Activated naive CD8-positive, alpha-beta T cell treated with anti-CD3 and anti-CD28 coated beads for 36 hours (primary cell): ENCODE results near the gene PKP1. TPM values are rescaled to one million over a fixed set of nuclear protein-coding genes. Genes with fewer than 3 reads are reported as not detected.

Source experiments
- DNase-seq: peaks from one replicate; pipeline ENCODE4 v3.0.0; 2021
- H3K27ac Mint-ChIP-seq: one replicate; pipeline ENCODE4 v1.8.0; 2022; ENCODE audit warnings: mild to moderate bottlenecking, moderate library complexity, mixed read lengths
- H3K27me3 Mint-ChIP-seq: one replicate; pipeline ENCODE4 v1.8.0; 2022; ENCODE audit warnings: mild to moderate bottlenecking, mixed read lengths
- H3K36me3 Mint-ChIP-seq: one replicate; pipeline ENCODE4 v1.8.0; 2021; ENCODE audit warnings: mild to moderate bottlenecking, mixed read lengths
- H3K4me1 Mint-ChIP-seq: one replicate; pipeline ENCODE4 v1.8.0; 2021; ENCODE audit warnings: mixed read lengths
- H3K4me3 Mint-ChIP-seq: one replicate; pipeline ENCODE4 v1.8.0; 2022; ENCODE audit warnings: mild to moderate bottlenecking, moderate library complexity, mixed read lengths
- H3K9me3 Mint-ChIP-seq: one replicate; pipeline ENCODE4 v1.8.0; 2022; ENCODE audit warnings: mixed read lengths
- total RNA-seq, 2 experiments: library from RNA; stranded (reverse); gene quantifications; one replicate each; pipeline ENCODE4 v1.2.3, GENCODE V29; 2021

The PKP1 gene
- total RNA-seq, 2 experiments from 2014 or later: 0.04 to 0.06 TPM

DNA sequence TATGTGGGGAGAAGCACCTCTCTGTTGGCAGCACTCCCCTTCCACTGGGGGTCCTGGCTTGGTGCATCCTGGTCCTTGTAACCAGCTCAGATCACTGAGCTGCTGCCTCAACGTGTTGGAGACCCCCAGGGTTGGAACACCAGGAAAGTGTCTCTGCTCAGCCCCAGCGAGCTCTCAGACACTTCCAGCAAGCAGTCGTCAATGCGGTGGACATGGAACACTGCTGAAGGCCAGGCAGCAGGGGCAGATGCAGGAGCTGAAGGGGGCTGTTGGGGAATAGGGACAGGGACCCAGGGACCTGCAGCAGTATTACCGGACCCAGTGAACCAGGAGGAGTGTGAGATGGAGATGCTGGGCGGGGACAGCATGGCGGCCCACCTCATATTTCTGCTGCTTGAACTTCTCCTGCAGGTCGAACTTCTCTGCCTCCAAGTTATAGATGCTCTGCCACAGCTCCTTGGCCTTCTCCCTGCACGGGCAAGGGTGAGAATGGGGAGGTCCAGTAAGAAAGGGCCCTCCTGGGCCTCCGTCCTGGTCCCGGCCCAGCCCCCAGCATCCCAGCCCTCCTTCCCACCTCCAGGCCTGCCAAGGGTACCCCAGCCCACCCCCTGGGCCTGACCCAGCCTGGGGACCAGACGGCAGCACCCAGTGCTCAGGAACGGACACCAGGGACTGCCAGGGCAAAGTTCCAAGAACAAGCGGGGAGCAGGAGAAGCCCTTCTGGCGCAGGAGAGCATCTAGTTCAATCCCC lies 77.8 kb downstream of the PKP1 start:
- H3K4me3 Mint-ChIP-seq: no peak overlapping the region
- no peaks in the 10 kb centered on the region for H3K36me3 Mint-ChIP-seq
- DNase-seq: no peak
- H3K4me1 Mint-ChIP-seq: no peaks in the 10 kb centered on the region
- H3K9me3 Mint-ChIP-seq: no peaks in the 10 kb centered on the region
- H3K27ac Mint-ChIP-seq: no peak overlapping the region
- H3K27me3 Mint-ChIP-seq: peaks cover 16% of the 10 kb centered on the region

GRCh38 chr1:201361652-201362504 lies 78.6 kb downstream of the PKP1 start:
- Mint-ChIP-seq H3K9me3 (no peaks in the 10 kb centered on the region), H3K27me3 (peaks cover 16% of the 10 kb centered on the region), H3K27ac (no peak overlapping the region), H3K4me1 (no peaks in the 10 kb centered on the region), H3K36me3 (no peaks in the 10 kb centered on the region), H3K4me3 (no peak overlapping the region)
- peak; percentile 30 for DNase-seq

GRCh38 chr1:201362906-201363305 lies 79.6 kb downstream of the PKP1 start:
- H3K27ac Mint-ChIP-seq: no peak overlapping the region
- no peak overlapping the region for H3K4me3 Mint-ChIP-seq

GRCh38 chr1:201363467-201363866 lies 80.2 kb downstream of the PKP1 start:
- no peak overlapping the region for H3K4me3 Mint-ChIP-seq
- no peaks in the 10 kb centered on the region for H3K9me3 Mint-ChIP-seq
- no peak overlapping the region for H3K27ac Mint-ChIP-seq

More at GRCh38 chr1:201362906-201363305, 79.6 kb downstream of the PKP1 start:
- no peak for DNase-seq
- no peaks in the 10 kb centered on the region for H3K4me1 Mint-ChIP-seq
- no peaks in the 10 kb centered on the region for H3K9me3 Mint-ChIP-seq
- peaks cover 16% of the 10 kb centered on the region for H3K27me3 Mint-ChIP-seq
- H3K36me3 Mint-ChIP-seq: no peaks in the 10 kb centered on the region

GRCh38 chr1:201364808-201365105 lies 81.5 kb downstream of the PKP1 start:
- Mint-ChIP-seq H3K36me3 (no peaks in the 10 kb centered on the region), H3K27ac (no peak overlapping the region), H3K27me3 (peaks cover 21% of the 10 kb centered on the region), H3K4me3 (no peak overlapping the region), H3K4me1 (no peaks in the 10 kb centered on the region), H3K9me3 (no peaks in the 10 kb centered on the region)
- DNase-seq: no peak

More at GRCh38 chr1:201363467-201363866, 80.2 kb downstream of the PKP1 start:
- no peaks in the 10 kb centered on the region for H3K4me1 Mint-ChIP-seq
- no peak for DNase-seq
- H3K36me3 Mint-ChIP-seq: no peaks in the 10 kb centered on the region
- H3K27me3 Mint-ChIP-seq: peaks cover 16% of the 10 kb centered on the region

GRCh38 chr1:201365251-201365650 lies 81.9 kb downstream of the PKP1 start:
- H3K27ac Mint-ChIP-seq: no peak overlapping the region
- DNase-seq: no peak
- no peak overlapping the region for H3K4me3 Mint-ChIP-seq
- no peaks in the 10 kb centered on the region for H3K9me3 Mint-ChIP-seq
- H3K27me3 Mint-ChIP-seq: peaks cover 23% of the 10 kb centered on the region
- H3K36me3 Mint-ChIP-seq: no peaks in the 10 kb centered on the region
- no peaks in the 10 kb centered on the region for H3K4me1 Mint-ChIP-seq

GRCh38 chr1:201366696-201367095 lies 83.4 kb downstream of the PKP1 start:
- no peak for DNase-seq
- Mint-ChIP-seq H3K9me3 (no peaks in the 10 kb centered on the region), H3K27me3 (peaks cover 25% of the 10 kb centered on the region), H3K4me1 (no peaks in the 10 kb centered on the region), H3K27ac (no peak overlapping the region), H3K4me3 (no peak overlapping the region), H3K36me3 (no peaks in the 10 kb centered on the region)

GRCh38 chr1:201369209-201369608 lies 85.9 kb downstream of the PKP1 start:
- no peak for DNase-seq
- Mint-ChIP-seq H3K4me1 (no peaks in the 10 kb centered on the region), H3K9me3 (no peaks in the 10 kb centered on the region), H3K27me3 (peaks cover 19% of the 10 kb centered on the region), H3K4me3 (no peak overlapping the region), H3K27ac (no peak overlapping the region), H3K36me3 (no peaks in the 10 kb centered on the region)

DNA sequence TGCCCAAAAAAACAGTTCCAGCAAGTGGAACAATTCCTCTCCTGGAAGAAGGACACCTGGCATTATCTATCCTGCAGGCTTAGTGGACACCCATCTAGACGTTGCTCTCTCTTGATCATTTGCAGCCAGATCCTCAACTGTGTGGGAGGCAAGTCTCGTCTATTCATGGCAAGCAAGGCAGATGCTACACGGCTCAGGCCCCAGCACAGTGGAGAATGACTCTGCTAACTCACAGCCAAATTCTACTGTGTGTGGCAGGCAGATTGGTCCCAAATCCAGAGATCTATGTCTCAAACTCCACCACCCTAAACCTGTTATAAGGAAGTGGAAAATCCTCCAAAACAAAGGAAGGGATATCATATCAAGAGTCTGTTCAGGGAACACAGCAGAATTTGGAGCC lies 87.2 kb downstream of the PKP1 start:
- peaks cover 19% of the 10 kb centered on the region for H3K27me3 Mint-ChIP-seq
- no peaks in the 10 kb centered on the region for H3K9me3 Mint-ChIP-seq
- H3K27ac Mint-ChIP-seq: no peak overlapping the region
- no peak overlapping the region for H3K4me3 Mint-ChIP-seq
- no peaks in the 10 kb centered on the region for H3K36me3 Mint-ChIP-seq
- no peaks in the 10 kb centered on the region for H3K4me1 Mint-ChIP-seq
- DNase-seq: no peak

- Mint-ChIP-seq H3K27ac (no peak overlapping the region), H3K27me3 (peaks cover 19% of the 10 kb centered on the region), H3K9me3 (no peaks in the 10 kb centered on the region), H3K4me3 (no peak overlapping the region), H3K36me3 (no peaks in the 10 kb centered on the region), H3K4me1 (no peaks in the 10 kb centered on the region)
- no peak for DNase-seq
These were observed 88.0 kb downstream of the PKP1 start for GRCh38 chr1:201371276-201371675.

- H3K4me1 Mint-ChIP-seq: no peaks in the 10 kb centered on the region
- DNase-seq: no peak
- H3K4me3 Mint-ChIP-seq: no peak overlapping the region
- no peaks in the 10 kb centered on the region for H3K36me3 Mint-ChIP-seq
- no peaks in the 10 kb centered on the region for H3K9me3 Mint-ChIP-seq
- H3K27me3 Mint-ChIP-seq: peaks cover 19% of the 10 kb centered on the region
- no peak overlapping the region for H3K27ac Mint-ChIP-seq
These were observed 88.5 kb downstream of the PKP1 start for GRCh38 chr1:201371792-201372191.

GRCh38 chr1:201374364-201374763 lies 91.1 kb downstream of the PKP1 start:
- no peaks in the 10 kb centered on the region for H3K4me1 Mint-ChIP-seq
- no peak overlapping the region for H3K27ac Mint-ChIP-seq
- H3K4me3 Mint-ChIP-seq: no peak overlapping the region
- H3K9me3 Mint-ChIP-seq: no peaks in the 10 kb centered on the region
- no peak for DNase-seq
- H3K36me3 Mint-ChIP-seq: no peaks in the 10 kb centered on the region
- H3K27me3 Mint-ChIP-seq: peaks cover 16% of the 10 kb centered on the region

- H3K27me3 Mint-ChIP-seq: peaks cover 13% of the 10 kb centered on the region
- no peaks in the 10 kb centered on the region for H3K4me1 Mint-ChIP-seq
- H3K9me3 Mint-ChIP-seq: no peaks in the 10 kb centered on the region
- H3K4me3 Mint-ChIP-seq: no peak overlapping the region
- no peaks in the 10 kb centered on the region for H3K36me3 Mint-ChIP-seq
- no peak for DNase-seq
- H3K27ac Mint-ChIP-seq: no peak overlapping the region
These were observed 91.9 kb downstream of the PKP1 start for GRCh38 chr1:201375169-201375568.

DNA sequence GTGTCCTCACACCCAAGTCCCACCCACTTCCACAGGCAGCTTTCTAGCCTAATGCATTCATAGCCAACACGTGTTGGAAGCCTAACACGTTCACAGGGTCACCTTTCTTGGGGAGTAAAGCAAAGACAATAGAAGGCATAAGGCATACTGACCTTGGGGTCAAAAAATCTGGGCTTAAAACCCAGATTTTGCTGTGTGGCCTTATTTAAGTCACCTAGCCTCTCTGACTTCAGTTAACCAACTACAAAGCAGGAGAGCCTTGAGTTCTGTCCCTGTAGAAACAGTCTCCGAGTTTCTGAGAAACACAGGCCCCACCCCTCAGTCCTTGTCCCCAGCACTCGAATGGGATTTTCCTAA lies 92.8 kb downstream of the PKP1 start:
- H3K36me3 Mint-ChIP-seq: no peaks in the 10 kb centered on the region
- H3K9me3 Mint-ChIP-seq: no peaks in the 10 kb centered on the region
- no peaks in the 10 kb centered on the region for H3K4me1 Mint-ChIP-seq
- no peak overlapping the region for H3K27ac Mint-ChIP-seq
- H3K4me3 Mint-ChIP-seq: no peak overlapping the region
- no peak for DNase-seq
- peaks cover 8% of the 10 kb centered on the region for H3K27me3 Mint-ChIP-seq

- H3K36me3 Mint-ChIP-seq: no peaks in the 10 kb centered on the region
- peak; percentile 12 for DNase-seq
- H3K27me3 Mint-ChIP-seq: peaks cover 8% of the 10 kb centered on the region
- no peak overlapping the region for H3K27ac Mint-ChIP-seq
- no peak overlapping the region for H3K4me3 Mint-ChIP-seq
- no peaks in the 10 kb centered on the region for H3K9me3 Mint-ChIP-seq
- H3K4me1 Mint-ChIP-seq: no peaks in the 10 kb centered on the region
These were observed 93.4 kb downstream of the PKP1 start for GRCh38 chr1:201376464-201377374.
